CD8-positive, alpha-beta memory T cell (primary cell): ENCODE data around the gene DNAH7. TPM values are rescaled to one million over a fixed set of nuclear protein-coding genes. Genes with fewer than 3 reads are reported as not detected.

Experiments
- CTCF ChIA-PET: fragments of 350-600 bp; sonication (Branson Sonifier 250); formaldehyde crosslinking; loops from one replicate; lab custom pipeline; 2021; ENCODE audit warnings: antibody characterized with exemption; lab: Charles Lee
- POLR2A ChIA-PET: fragments of 350-600 bp; sonication (Branson Sonifier 250); formaldehyde crosslinking; loops from one replicate; lab custom pipeline; 2021; ENCODE audit warnings: antibody characterized with exemption; lab: Charles Lee
- DNase-seq, 5 donors: peaks; one replicate each; pipeline versions ENCODE4 v3.0.0 to v3.0.0-alpha.2; 2020 to 2022; ENCODE audit warnings: mixed read lengths in 1 of 5
- H3K27ac ChIP-seq: one replicate; pipeline ENCODE4 v1.7.0; 2013; ENCODE audit warnings: low read depth, mild to moderate bottlenecking, low read length, moderate library complexity
- H3K27me3 ChIP-seq: 2 replicates; pipeline ENCODE4 v1.7.0; 2013; ENCODE audit warnings: low read length, mild to moderate bottlenecking; ENCODE audit not compliant: insufficient read depth, poor library complexity, severe bottlenecking
- H3K36me3 ChIP-seq: 2 replicates; pipeline ENCODE4 v1.7.0; 2013; ENCODE audit warnings: mild to moderate bottlenecking, low read length, moderate library complexity; ENCODE audit not compliant: insufficient read depth
- H3K4me1 ChIP-seq: 2 replicates; pipeline ENCODE4 v1.7.0; 2013; ENCODE audit warnings: mild to moderate bottlenecking, low read length, moderate library complexity; ENCODE audit not compliant: insufficient read depth
- H3K4me3 ChIP-seq: 2 replicates; pipeline ENCODE4 v1.7.0; 2013; ENCODE audit warnings: mild to moderate bottlenecking, low read length
- H3K9me3 ChIP-seq: 2 replicates; pipeline ENCODE4 v1.7.0; 2013; ENCODE audit warnings: mild to moderate bottlenecking, low read length
- H3K27ac Mint-ChIP-seq, 8 donors: one replicate each; pipeline ENCODE4 v1.8.0; 2020 to 2021; ENCODE audit warnings: mixed read lengths in 8 of 8, mild to moderate bottlenecking in 6 of 8, inconsistent platforms in 3 of 8, moderate library complexity in 3 of 8
- H3K27me3 Mint-ChIP-seq, 2 donors: one replicate each; pipeline ENCODE4 v1.8.0; 2020 to 2021; ENCODE audit warnings: mixed read lengths in 2 of 2, mild to moderate bottlenecking in 1 of 2, moderate library complexity in 1 of 2
- H3K36me3 Mint-ChIP-seq, 3 donors: one replicate each; pipeline ENCODE4 v1.8.0; 2020 to 2021; ENCODE audit warnings: mixed read lengths in 3 of 3, inconsistent platforms in 1 of 3, mild to moderate bottlenecking in 1 of 3
- H3K4me1 Mint-ChIP-seq, 3 donors: one replicate each; pipeline ENCODE4 v1.8.0; 2020 to 2021; ENCODE audit warnings: mixed read lengths in 3 of 3, inconsistent platforms in 1 of 3, mild to moderate bottlenecking in 1 of 3
- H3K4me3 Mint-ChIP-seq, 7 donors: one replicate each; pipeline ENCODE4 v1.8.0; 2020 to 2021; ENCODE audit warnings: mixed read lengths in 7 of 7, mild to moderate bottlenecking in 6 of 7, moderate library complexity in 4 of 7, inconsistent platforms in 2 of 7
- H3K9me3 Mint-ChIP-seq, 5 donors: one replicate each; pipeline ENCODE4 v1.8.0; 2020 to 2022; ENCODE audit warnings: mixed read lengths in 5 of 5, mild to moderate bottlenecking in 3 of 5, moderate library complexity in 2 of 5, inconsistent platforms in 1 of 5
- polyA plus RNA-seq: library from polyadenylated mRNA; unstranded; fragments of 300-500 nt; fragmentation: Illumina TruSeq; gene quantifications from one replicate; pipeline ENCODE4 v1.2.3, GENCODE V29; 2021
- total RNA-seq, 2 experiments: library from RNA; stranded (reverse); gene quantifications; one replicate each; pipeline ENCODE4 v1.2.3, GENCODE V29; 2021

The DNAH7 gene
- total and polyA plus RNA-seq, 3 experiments from 2014 or later, result not detected

DNA sequence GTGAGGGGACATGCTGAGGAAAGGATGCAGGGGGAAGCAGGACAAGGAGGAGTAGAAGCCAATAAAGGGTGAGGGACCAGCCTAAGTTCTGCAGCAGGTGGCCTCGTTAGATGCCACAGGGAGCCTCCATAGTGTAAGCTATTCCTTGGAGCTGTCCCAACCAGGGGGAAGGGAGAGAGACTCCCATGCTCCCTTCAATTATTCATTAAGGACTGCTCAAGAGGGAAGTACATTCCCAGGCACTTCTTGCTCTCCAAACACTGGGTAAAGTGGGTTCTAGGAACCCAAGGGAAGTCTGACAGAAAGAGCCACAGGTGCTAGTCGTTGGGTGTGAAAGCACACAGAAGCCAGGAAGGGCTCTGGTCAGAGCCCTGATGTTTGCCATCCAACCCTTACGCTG, 217.9 kb downstream of the DNAH7 start:
- H3K27me3 ChIP-seq, result no peaks in the 10 kb centered on the region
- H3K4me3 Mint-ChIP-seq, result no peak overlapping the region
- H3K27ac Mint-ChIP-seq, result no peak overlapping the region
- H3K27ac ChIP-seq, result no peak overlapping the region
- ChIA-PET CTCF (no interaction called here), POLR2A (no interaction called here)
- DNase-seq, result no peak
- no peaks in the 10 kb centered on the region for H3K4me1 ChIP-seq
- no peaks in the 10 kb centered on the region for H3K9me3 Mint-ChIP-seq
- H3K9me3 ChIP-seq, result no peaks in the 10 kb centered on the region
- H3K36me3 ChIP-seq, result no peaks in the 10 kb centered on the region
- no peak overlapping the region for H3K4me3 ChIP-seq
- no peaks in the 10 kb centered on the region for H3K36me3 Mint-ChIP-seq
- peaks cover 0 to 4% of the 10 kb centered on the region in 2 donors for H3K27me3 Mint-ChIP-seq
- H3K4me1 Mint-ChIP-seq, result no peaks in the 10 kb centered on the region

- no peaks in the 10 kb centered on the region for H3K36me3 ChIP-seq
- no peaks in the 10 kb centered on the region for H3K4me1 ChIP-seq
- Mint-ChIP-seq H3K36me3 (no peaks in the 10 kb centered on the region), H3K9me3 (no peaks in the 10 kb centered on the region), H3K4me3 (no peak overlapping the region), H3K27ac (no peak overlapping the region), H3K27me3 (peaks cover 0 to 4% of the 10 kb centered on the region in 2 donors), H3K4me1 (no peaks in the 10 kb centered on the region)
- H3K4me3 ChIP-seq, result no peak overlapping the region
- DNase-seq, result no peak
- POLR2A ChIA-PET, result no interaction called here
- CTCF ChIA-PET, result no interaction called here
- no peaks in the 10 kb centered on the region for H3K27me3 ChIP-seq
- H3K27ac ChIP-seq, result no peak overlapping the region
- H3K9me3 ChIP-seq, result no peaks in the 10 kb centered on the region
Observed at GRCh38 chr2:195848119-195848899, 220.3 kb downstream of the DNAH7 start.

GRCh38 chr2:195842932-195843331, 225.7 kb downstream of the DNAH7 start:
- H3K9me3 ChIP-seq, result no peaks in the 10 kb centered on the region
- CTCF ChIA-PET, result no interaction called here
- H3K4me3 ChIP-seq, result no peak overlapping the region
- no peak for DNase-seq
- H3K27ac ChIP-seq, result no peak overlapping the region
- H3K36me3 ChIP-seq, result no peaks in the 10 kb centered on the region
- POLR2A ChIA-PET, result no interaction called here
- Mint-ChIP-seq H3K9me3 (peaks cover 0 to 4% (median 0%) of the 10 kb centered on the region in 5 donors), H3K27ac (no peak overlapping the region), H3K27me3 (no peaks in the 10 kb centered on the region), H3K4me1 (peaks cover 11 to 16% (median 13%) of the 10 kb centered on the region in 3 donors), H3K36me3 (no peaks in the 10 kb centered on the region), H3K4me3 (peak overlapping the region in 6 of 7 donors; percentile 11 to 77 (median 64))
- no peaks in the 10 kb centered on the region for H3K27me3 ChIP-seq
- H3K4me1 ChIP-seq, result no peaks in the 10 kb centered on the region

- no peak overlapping the region for H3K4me3 ChIP-seq
- CTCF ChIA-PET, result no interaction called here
Observed at GRCh38 chr2:195838002-195838401, 230.6 kb downstream of the DNAH7 start.

GRCh38 chr2:195836002-195836401, 232.6 kb downstream of the DNAH7 start:
- Histone ChIP-seq H3K27ac (no peak overlapping the region), H3K9me3 (no peaks in the 10 kb centered on the region), H3K4me3 (no peak overlapping the region), H3K27me3 (no peaks in the 10 kb centered on the region), H3K4me1 (no peaks in the 10 kb centered on the region), H3K36me3 (no peaks in the 10 kb centered on the region)
- Mint-ChIP-seq H3K36me3 (peaks cover 0 to 3% (median 0%) of the 10 kb centered on the region in 3 donors), H3K27me3 (peaks cover 0 to 14% of the 10 kb centered on the region in 2 donors), H3K9me3 (peaks cover 0 to 4% (median 0%) of the 10 kb centered on the region in 5 donors), H3K4me1 (no peaks in the 10 kb centered on the region), H3K27ac (no peak overlapping the region), H3K4me3 (no peak overlapping the region)
- CTCF ChIA-PET, result no interaction called here
- POLR2A ChIA-PET, result no interaction called here
- DNase-seq, result no peak

More at GRCh38 chr2:195838002-195838401, 230.6 kb downstream of the DNAH7 start:
- Mint-ChIP-seq H3K4me1 (peaks cover 8 to 14% (median 11%) of the 10 kb centered on the region in 3 donors), H3K27ac (no peak overlapping the region), H3K27me3 (peaks cover 0 to 8% of the 10 kb centered on the region in 2 donors), H3K36me3 (peaks cover 0 to 3% (median 0%) of the 10 kb centered on the region in 3 donors), H3K4me3 (no peak overlapping the region), H3K9me3 (peaks cover 0 to 4% (median 0%) of the 10 kb centered on the region in 5 donors)
- Histone ChIP-seq H3K9me3 (no peaks in the 10 kb centered on the region), H3K27me3 (no peaks in the 10 kb centered on the region), H3K27ac (no peak overlapping the region), H3K4me1 (no peaks in the 10 kb centered on the region), H3K36me3 (no peaks in the 10 kb centered on the region)
- no peak for DNase-seq
- POLR2A ChIA-PET, result no interaction called here

DNA sequence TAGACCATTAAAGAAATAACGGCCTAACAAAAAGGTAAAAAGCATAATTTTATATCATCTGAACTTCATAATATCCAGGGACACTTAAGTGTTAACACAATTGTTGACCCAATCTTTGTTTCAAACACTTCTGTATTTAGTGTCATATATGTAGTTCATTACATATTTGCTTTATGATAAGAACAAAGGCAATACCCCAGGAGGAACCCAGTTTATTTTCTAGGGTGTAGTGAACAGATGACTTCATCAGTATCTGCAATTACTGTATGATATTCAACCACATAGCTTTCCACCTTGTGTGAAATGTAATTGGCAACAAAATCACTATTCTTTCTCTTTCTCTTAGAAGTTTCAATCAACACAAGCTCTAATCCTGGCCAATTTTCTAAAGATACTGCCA, 233.8 kb downstream of the DNAH7 start:
- Histone ChIP-seq H3K36me3 (no peaks in the 10 kb centered on the region), H3K9me3 (no peaks in the 10 kb centered on the region), H3K27me3 (no peaks in the 10 kb centered on the region), H3K27ac (no peak overlapping the region), H3K4me3 (no peak overlapping the region), H3K4me1 (no peaks in the 10 kb centered on the region)
- Mint-ChIP-seq H3K9me3 (no peaks in the 10 kb centered on the region), H3K36me3 (peaks cover 0 to 3% (median 0%) of the 10 kb centered on the region in 3 donors), H3K4me3 (no peak overlapping the region), H3K27me3 (peaks cover 0 to 18% of the 10 kb centered on the region in 2 donors), H3K4me1 (no peaks in the 10 kb centered on the region), H3K27ac (no peak overlapping the region)
- POLR2A ChIA-PET, result no interaction called here
- no peak for DNase-seq
- CTCF ChIA-PET, result no interaction called here

DNA sequence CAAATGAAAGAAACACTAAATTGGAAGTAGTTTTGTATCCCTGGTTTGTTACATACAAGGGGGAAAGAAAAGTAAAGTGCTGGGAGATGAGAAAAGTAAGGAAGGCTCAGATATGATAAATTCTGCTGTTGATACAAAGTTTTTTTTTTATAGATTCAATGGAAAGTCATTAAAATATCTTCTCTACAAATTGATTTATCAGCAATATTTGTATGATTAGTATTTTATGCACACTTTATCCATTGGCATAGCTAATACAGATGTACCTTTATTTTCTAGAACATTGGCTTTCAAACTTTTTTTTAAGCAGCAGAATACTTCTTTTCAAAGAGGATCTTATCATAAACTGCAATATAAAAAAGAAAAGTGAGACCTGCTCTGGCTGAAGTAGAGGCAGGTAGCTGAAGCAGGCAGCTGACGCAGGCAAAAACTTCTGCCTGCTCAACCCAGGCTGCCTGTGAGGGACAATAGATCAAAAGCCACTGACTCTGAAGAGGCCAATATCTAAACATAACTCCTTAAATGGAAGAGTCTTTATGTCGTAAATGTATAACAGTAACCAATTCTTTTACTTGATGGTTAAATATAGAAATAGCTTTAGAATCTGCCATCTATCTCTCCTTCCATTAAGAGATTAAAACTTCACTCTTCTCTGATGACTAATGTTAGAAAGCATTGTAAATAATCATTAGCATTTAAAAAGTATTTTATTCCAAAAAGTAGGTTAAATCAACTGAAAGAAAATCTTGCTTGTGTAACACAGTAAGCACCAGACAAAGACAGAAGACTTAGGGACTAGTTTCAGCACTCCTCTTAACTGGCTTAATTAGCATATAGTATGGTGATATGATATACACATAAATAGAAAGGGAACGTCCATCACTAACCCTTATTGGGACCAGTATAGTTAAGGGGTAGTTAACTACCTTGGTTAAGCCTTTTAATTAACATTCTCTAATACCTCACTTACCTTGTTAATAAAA, 237.4 kb downstream of the DNAH7 start:
- Mint-ChIP-seq H3K4me1 (no peaks in the 10 kb centered on the region), H3K27me3 (peaks cover 0 to 21% of the 10 kb centered on the region in 2 donors), H3K36me3 (peaks cover 0 to 3% (median 0%) of the 10 kb centered on the region in 3 donors), H3K27ac (no peak overlapping the region), H3K4me3 (no peak overlapping the region), H3K9me3 (no peaks in the 10 kb centered on the region)
- Histone ChIP-seq H3K36me3 (no peaks in the 10 kb centered on the region), H3K9me3 (no peaks in the 10 kb centered on the region), H3K4me1 (no peaks in the 10 kb centered on the region), H3K27me3 (no peaks in the 10 kb centered on the region), H3K4me3 (no peak overlapping the region), H3K27ac (no peak overlapping the region)
- ChIA-PET CTCF (no interaction called here), POLR2A (no interaction called here)
- no peak for DNase-seq

DNA sequence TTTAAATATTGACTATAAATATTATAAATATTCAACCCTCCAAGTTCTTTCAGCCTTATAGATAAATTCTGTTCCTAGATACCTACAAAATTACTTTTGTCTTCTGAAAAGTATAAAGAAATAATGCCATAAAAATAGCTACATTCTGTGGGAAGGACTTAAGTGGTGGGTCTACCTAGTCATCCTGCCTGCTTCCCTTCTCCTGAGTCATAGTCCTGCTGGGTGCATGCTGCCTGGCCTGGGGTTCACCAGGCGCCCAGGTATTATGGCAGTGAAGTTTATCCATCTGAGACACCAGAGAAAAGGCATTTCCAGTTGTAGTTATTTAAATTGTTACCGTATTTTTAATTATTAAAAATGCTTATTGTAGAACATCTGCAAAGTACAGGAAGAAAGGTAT, 244.2 kb downstream of the DNAH7 start:
- Histone ChIP-seq H3K4me1 (no peaks in the 10 kb centered on the region), H3K36me3 (no peaks in the 10 kb centered on the region), H3K4me3 (no peak overlapping the region), H3K9me3 (no peaks in the 10 kb centered on the region), H3K27ac (no peak overlapping the region), H3K27me3 (no peaks in the 10 kb centered on the region)
- CTCF ChIA-PET, result no interaction called here
- no peaks in the 10 kb centered on the region for H3K36me3 Mint-ChIP-seq
- H3K4me3 Mint-ChIP-seq, result no peak overlapping the region
- POLR2A ChIA-PET, result no interaction called here
- H3K9me3 Mint-ChIP-seq, result no peaks in the 10 kb centered on the region
- DNase-seq, result no peak
- H3K4me1 Mint-ChIP-seq, result peaks cover 0 to 3% (median 0%) of the 10 kb centered on the region in 3 donors
- H3K27ac Mint-ChIP-seq, result peak overlapping the region in 1 of 8 donors; percentile 58
- peaks cover 0 to 3% of the 10 kb centered on the region in 2 donors for H3K27me3 Mint-ChIP-seq
